SK-MEL-5 (cell line): ENCODE measurements around the gene SNED1. TPM values are rescaled to one million over a fixed set of nuclear protein-coding genes. Genes with fewer than 3 reads are reported as not detected.

Source experiments
- DNase-seq: peaks from one replicate; pipeline ENCODE4 v3.0.0-alpha.2; 2016; ENCODE audit warnings: low read depth, low spot score
- in situ Hi-C: cut with HindIII; loops from 2 replicates; pipeline ENCODE4 v1.10.0; 2016; ENCODE audit warnings: low sequenced_read_pairs, high pct_unique_total_duplicates, low pct_unique_long_range_greater_than_20kb
- total RNA-seq: library from RNA; depleted of rRNA; stranded (reverse); fragments of >200 nt; shearing (Covaris generic); gene quantifications from 2 replicates; pipeline ENCODE4 v1.2.3, GENCODE V29; 2014

Gene SNED1
- total RNA-seq, 1 experiment from 2014 or later, result 0.13 TPM

- DNase-seq, result no peak
- in situ Hi-C loops, result no loop called here
Observed at GRCh38 chr2:241047253-241048010, 49.0 kb downstream of the SNED1 start.

DNA sequence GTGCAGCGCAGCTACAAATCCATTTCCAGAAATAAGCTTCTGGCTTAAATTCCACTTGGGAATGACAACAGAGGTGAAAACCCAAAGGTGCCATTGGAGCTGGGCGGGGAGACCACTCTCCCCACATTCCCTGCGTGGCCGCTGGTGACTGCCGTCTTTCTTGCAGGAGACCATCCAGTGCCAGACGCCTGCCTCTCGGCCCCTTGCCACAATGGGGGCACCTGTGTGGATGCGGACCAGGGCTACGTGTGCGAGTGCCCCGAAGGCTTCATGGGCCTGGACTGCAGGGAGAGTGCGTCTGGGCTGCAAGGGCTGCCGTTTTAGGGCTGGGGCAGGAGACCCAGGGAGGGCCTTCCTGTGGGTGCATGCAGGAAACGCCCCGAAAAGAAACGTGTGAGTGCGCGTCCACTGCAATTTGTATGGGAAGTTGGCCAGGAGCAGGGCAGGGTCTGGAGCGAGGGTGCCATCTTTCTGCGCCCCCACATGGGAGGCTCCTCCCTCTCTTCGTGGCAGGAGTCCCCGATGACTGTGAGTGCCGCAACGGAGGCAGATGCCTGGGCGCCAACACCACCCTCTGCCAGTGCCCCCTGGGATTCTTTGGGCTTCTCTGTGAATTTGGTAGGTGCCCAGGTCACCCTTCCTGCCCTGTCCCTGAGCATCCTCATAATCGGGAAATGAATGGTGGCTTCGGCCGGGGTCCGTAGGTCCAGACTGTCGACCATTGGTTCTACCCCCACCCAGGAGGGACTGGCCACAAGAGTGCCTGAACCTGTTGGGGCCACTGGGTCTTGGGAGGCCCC lies 49.9 kb downstream of the SNED1 start:
- no peak for DNase-seq
- in situ Hi-C loops, result no loop called here

- in situ Hi-C loops, result no loop called here
- no peak for DNase-seq
Observed at GRCh38 chr2:241048949-241049343, 50.5 kb downstream of the SNED1 start.

DNA sequence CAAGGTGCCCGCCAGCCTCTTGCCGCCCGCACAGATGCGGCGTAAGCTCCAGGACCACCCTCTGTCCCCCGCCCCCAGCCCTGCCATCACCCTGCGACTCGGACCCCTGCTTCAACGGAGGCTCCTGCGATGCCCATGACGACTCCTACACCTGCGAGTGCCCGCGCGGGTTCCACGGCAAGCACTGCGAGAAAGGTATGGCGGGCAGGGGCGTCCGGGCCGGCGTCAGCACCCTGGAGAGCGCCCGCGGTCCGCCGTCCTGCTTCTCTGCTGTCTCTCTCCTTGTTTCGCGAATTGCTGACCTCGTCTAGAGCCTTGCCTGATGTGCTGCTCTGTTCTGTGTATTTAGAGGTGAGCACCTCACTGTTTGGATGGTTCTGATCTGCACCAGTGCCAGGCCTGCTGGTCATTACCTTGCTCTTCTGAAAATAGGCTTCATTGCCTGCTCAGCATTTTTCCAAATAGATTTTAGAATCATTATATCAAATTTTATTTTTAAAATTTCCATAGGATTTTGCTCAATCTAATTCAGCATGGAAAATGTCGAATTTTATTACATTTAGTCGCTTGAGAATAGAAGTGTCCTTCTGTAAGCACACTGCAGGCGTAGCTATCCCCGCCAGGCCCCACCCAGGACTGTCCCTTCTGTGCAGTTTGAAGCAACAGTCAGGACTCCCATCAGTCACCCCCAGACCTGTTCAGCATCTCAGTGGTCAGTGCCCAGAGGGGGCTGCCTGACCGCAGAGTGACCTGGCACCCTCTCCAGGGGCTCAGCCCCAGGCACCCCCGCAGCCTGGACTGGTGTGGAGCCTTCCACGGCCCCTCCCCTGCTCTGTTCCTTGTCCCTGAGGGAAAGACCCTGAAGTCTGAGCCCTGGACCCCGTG lies 51.6 kb downstream of the SNED1 start:
- DNase-seq, result no peak
- in situ Hi-C loops, result no loop called here

DNA sequence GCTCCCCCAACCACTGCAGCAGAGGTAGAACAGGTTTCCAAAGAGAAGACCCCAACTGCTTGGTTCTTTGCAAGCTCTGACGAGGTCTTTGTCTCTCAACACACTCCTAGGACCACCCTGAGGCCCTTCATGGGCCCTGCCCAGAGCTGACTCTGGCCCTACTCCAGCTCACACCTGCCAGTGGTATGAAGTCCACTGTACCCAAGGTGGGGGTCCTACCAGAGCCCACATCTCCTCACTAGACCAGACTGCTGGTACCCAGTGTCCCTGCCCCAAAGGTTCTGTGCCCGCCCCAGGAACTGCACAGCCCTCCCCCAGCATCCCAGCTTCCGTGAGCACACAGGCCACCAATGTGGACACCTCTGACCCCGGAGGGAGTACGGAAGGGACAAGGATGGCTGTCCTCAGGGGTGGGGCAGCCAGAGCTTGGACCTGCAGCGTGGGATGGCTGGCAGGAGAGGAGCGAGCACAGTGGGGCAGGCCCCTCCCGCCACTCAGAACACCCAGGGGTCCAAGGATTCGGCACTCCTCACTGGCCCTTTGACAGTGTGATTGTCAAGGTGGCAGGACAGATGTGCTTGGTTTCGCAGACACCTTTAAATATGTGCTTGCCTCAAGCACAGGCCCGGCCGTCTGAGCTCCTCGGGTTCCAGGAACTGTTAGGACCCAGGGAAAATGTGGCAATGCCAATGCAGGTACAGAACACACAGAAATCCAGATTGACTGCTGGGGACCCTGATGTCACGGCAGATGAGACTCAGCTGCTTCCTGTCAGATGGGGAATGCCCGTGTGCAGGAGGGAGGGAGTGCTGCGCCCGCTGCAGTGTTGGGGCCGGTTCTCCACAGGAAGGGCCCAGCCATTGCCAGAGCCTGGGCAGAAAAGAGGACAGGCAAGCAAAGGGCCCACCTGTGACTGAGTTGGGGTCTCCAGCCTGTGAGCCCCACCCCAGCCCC lies 52.5 kb downstream of the SNED1 start:
- DNase-seq, result no peak
- in situ Hi-C loops, result no loop called here

- in situ Hi-C loops, result no loop called here
- DNase-seq, result no peak
Observed at GRCh38 chr2:241051578-241052487, 53.4 kb downstream of the SNED1 start.

- DNase-seq, result no peak
- in situ Hi-C loops, result no loop called here
Observed at GRCh38 chr2:241052677-241053360, 54.4 kb downstream of the SNED1 start.

DNA sequence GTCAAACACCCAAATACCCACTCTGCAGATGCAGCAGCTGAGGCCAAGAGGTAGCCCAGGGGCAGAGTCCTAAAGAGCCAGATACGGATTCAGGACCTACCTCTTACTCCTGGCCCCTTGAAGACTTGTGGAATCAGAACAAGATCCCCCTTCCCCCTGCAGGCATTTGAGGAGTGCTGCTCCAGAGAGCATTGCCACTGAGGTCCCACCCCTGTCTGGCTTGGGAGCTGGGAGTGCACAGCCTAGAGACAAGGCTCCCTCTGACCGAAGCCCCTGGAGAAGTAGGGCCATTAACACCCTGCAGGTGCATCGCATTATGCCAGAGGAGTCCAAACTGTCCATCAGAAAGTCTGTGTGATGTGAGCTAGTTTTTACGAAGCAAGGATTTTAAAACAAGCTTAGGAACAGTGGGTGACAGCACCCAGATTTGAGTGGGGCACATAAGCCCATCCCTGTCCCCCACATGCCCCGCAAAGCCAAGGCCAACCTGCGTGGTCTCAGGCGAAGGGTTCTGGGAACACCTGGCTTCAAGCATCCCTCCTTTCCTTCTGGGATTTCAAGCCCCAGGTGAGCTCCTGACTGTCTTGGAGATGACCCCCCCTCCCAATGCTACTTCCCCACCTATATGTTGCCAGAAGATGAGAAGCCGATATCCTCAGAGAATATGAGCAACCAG lies 55.3 kb downstream of the SNED1 start:
- in situ Hi-C loops, result no loop called here
- DNase-seq, result no peak

DNA sequence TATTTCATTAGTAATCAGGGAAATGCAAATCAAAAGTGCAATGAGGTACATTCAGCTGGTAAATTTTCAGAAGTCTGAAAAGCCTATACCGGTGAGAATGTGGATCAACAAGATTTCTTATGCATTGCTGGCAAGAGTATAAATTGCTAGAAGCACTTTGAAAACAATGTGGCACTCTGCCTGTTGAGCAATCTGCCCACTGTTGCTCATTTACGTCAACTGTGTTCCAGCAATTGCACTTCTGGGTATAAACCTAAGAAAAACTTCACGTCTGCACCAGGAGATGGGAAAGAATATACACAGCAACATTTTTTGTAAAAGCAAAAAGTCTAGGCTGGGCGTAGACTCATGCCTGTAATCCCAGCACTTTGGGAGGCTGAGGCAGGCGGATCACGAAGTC lies 62.9 kb downstream of the SNED1 start:
- in situ Hi-C loops, result no loop called here
- peak; percentile 36 for DNase-seq

DNA sequence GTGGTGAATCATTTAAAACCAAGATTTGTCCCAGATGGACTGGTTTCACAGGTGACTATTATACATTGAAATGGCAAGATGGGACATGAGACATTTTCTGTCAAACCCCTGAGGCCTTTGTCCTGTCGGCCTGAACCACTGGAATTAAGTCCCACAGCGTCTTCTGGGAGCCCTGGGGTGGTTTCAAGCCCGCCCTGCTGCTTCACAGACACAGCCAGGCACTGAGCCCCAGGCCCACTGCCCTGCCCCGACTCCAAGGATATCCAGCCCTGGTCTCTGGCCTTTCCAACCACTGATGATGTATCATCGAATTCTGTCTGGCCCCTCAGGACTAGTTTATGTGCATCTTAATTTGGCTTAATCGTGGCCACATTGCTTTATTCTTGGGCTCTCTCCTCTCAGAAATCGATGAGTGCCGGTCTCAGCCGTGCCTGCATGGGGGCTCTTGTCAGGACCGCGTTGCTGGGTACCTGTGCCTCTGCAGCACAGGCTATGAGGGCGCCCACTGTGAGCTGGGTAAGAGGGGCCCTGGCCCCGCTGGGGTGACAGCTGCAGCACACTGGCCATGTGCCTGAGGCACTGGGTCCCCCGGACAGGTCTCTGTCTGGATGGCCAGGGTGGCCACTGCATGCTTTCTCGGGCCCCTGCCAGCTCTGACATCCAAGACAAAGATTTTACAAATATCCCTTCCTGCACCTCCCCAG lies 64.1 kb downstream of the SNED1 start:
- in situ Hi-C loops, result no loop called here
- DNase-seq, result no peak

DNA sequence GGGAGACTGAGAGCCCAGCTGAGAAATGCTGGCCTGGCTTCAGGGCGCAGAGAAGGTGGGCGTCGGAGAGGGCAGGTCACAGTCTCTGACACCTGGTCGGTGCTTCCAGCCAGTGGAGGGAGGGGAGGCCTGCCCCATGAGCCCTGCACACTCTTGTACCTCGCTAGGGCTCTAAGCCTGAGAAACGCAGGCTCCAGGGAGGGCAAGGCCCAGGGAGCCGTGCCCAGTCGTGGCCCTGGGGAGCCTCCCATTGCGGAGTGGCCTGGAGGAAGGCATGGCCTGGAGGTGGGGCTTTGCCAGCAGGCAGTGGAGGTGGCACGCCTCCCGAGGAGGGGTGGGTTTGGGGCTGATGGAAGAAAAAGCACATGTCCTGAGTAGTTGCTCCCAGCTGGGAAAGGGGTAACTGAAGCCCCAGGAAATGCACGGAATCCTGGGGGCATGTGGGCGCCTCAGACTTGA lies 64.7 kb downstream of the SNED1 start:
- DNase-seq, result no peak
- in situ Hi-C loops, result no loop called here

- in situ Hi-C loops, result no loop called here
Observed at GRCh38 chr2:241063587-241063986, 65.2 kb downstream of the SNED1 start.

DNA sequence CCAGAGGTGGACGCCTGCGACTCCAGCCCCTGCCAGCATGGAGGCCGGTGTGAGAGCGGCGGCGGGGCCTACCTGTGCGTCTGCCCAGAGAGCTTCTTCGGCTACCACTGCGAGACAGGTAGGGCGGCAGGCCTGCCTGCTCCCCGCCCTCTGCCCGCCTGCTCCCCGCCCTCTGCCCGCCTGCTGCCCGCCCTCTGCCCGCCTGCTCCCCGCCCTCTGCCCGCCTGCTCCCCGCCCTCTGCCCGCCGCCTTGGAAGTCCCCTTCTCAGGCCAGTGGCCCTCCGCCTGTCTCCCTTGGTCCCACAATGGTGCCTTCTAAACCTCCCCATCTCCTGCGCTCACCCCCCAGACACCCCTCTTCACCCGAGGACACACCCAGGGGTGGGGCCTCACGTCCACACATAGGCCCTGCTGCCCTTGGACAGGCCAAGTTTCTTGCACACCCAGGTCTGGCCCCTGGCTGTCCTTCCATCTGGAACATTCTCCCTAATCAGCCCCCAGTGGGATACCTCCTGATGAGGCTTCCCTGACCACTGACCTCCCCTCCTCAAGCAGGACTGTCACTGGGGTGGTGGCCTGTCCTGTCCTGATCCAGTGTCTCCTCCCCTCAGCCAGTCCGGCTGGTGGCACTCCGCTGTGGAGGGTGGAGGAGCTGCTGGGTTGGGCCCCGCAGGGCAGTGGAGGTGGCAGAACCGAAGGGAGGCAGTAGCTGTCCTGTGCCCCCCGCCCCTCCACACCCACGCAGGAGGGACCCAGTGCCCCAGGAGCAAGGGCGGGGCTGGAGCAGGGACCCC lies 65.8 kb downstream of the SNED1 start:
- DNase-seq, result no peak
- in situ Hi-C loops, result no loop called here

More at GRCh38 chr2:241063587-241063986, 65.2 kb downstream of the SNED1 start:
- no peak for DNase-seq
